D721Med (cell line): ENCODE measurements around the gene RXRB.

Experiments
- DNase-seq: peaks from one replicate; pipeline ENCODE4 v3.0.0; 2011; ENCODE audit warnings: low spot score; ENCODE audit not compliant: insufficient read length
- FAIRE-seq: peaks from 2 replicates; lab custom pipeline; 2011; peaks lifted over from hg19 to GRCh38; lab: Jason Lieb, UNC
- TF ChIP-seq, protein P1 (sequence below): IDR thresholded peaks from 2 replicates; pipeline ENCODE4 v1.5.1; 2012; ENCODE audit warnings: mild to moderate bottlenecking, control low read depth; ENCODE audit not compliant: insufficient read depth; ENCODE audit errors: missing control alignments

Gene RXRB

DNA sequence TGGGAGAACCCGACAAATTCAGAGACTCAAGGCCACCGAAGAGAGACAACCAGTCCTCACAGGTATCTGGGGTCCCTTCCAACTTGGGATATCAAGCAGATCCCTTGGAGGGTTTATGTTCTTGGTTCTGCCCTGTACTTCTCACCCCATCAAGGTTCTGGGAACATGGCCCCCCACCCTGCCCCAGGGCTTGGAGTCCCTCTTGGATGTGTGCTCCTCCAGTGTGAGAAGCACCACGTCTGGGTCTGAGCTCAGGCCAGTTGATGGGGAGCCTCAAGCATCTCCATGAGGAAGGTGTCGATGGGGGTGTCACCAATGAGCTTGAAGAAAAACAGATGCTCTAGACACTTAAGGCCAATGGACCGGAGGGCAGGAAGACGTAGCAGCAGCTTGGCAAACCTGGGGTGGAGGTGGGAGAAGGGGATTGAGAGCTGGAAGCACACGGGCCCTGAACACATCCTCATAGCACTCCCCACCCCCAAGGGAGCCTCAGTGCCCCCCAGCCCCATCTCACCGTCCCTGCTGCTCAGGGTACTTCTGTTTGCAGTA lies 6.0 kb downstream of the RXRB start:
- FAIRE-seq (no peak), DNase-seq (no peak)
- TF ChIP-seq, protein P1, sequence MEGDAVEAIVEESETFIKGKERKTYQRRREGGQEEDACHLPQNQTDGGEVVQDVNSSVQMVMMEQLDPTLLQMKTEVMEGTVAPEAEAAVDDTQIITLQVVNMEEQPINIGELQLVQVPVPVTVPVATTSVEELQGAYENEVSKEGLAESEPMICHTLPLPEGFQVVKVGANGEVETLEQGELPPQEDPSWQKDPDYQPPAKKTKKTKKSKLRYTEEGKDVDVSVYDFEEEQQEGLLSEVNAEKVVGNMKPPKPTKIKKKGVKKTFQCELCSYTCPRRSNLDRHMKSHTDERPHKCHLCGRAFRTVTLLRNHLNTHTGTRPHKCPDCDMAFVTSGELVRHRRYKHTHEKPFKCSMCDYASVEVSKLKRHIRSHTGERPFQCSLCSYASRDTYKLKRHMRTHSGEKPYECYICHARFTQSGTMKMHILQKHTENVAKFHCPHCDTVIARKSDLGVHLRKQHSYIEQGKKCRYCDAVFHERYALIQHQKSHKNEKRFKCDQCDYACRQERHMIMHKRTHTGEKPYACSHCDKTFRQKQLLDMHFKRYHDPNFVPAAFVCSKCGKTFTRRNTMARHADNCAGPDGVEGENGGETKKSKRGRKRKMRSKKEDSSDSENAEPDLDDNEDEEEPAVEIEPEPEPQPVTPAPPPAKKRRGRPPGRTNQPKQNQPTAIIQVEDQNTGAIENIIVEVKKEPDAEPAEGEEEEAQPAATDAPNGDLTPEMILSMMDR = no peak

DNA sequence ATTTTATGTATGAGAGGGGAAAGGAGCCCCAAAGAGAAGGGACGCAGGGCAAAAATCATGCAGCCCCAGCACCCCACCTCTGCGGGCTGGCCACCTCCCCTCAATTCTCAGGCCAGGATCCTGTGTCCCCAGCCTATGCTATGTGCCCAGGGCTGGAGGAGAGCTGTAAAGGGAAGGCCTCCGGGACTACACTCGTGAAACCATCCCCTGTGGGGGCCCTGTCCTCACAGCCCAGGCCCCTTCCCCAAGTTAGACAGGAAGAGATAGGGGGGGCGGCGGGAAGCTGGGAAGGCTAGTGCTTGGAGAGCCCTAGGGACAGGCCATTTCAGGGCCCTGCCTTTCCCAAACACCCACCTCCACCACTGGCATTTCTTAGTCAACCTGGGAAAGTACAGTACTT lies 6.8 kb downstream of the RXRB start:
- FAIRE-seq (no peak), DNase-seq (no peak)
- TF ChIP-seq, protein P1 = no peak

DNA sequence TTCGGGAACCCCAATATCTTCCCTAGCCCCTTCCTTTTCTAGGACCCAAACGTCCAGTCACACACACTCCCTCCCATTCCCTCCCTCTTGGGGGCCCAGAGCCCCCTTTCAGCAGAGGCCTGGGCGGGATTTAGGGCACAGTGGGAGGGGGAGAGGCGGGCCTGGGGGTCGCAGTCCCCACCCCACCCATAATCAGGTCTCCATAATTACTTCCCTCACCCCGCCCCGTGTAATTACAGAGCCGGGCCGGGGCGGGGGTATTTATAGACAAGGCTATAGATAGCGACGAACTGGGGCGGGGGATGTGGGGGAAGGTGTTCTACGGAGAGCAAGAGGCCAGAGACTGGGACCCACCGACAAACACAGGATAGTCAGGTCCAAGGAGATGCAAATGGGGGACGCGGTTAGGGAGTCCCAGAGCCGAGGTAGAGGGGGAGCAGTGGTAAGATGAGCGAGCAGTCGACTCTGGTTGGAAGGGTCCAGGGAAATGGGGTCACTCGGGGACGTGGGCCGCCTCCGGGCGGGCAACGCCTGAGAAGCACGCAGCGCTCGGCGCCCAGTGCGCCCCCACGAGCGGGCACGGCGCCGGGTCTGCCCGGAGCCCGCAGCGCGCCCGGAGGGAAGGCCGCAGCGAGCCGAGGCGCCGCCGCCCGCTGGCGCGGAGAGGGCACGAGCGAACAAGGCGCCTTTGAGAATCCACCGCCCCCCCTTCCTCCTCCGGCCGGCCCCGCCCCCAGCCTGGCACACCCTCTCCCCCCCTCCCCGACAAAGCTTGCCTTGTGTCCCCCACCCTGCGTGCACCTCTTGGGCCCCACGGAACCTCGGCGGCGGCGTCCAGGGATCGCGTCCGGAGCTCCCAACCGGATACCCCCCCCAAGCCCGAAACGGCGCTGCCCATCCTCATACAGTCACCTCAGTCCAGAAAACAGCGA lies 7.5 kb downstream of the RXRB start:
- no peak for DNase-seq
- FAIRE-seq = no peak
- TF ChIP-seq, protein P1 = no peak

DNA sequence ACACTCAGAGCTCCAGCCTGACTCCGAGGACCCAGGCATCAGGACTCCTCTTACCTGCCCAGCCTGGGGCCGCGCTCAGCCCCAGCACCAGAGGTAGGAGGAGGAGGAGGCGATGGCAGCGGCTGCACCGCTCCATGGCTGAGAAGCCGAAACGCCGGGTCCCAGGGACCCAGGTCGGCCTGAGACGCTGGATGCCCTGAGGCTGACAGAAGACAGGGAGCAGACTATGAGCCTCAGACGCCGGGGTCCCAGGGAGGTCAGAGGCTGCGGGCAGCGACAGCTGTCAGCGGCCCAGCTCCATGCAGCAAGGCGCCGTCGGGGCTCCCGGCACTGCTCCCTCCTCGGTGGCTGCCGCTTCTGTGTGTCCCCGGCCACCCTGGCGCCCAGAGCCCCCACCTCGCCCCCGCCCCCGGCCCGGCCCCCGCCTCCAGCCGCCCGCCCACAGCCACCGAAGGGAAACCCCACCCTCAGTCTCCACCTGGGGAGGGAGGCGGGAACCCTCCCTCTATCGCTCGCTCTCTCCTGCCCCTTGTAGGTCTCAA lies 8.3 kb downstream of the RXRB start, which contains the start of gene COL11A2:
Gene COL11A2 (minus strand): TSS at position 363 of the 542 bp plus-strand sequence. CDS start 227 bp downstream, at position 136.
- TF ChIP-seq, protein P1 = no peak
- no peak for DNase-seq
- no peak for FAIRE-seq

DNA sequence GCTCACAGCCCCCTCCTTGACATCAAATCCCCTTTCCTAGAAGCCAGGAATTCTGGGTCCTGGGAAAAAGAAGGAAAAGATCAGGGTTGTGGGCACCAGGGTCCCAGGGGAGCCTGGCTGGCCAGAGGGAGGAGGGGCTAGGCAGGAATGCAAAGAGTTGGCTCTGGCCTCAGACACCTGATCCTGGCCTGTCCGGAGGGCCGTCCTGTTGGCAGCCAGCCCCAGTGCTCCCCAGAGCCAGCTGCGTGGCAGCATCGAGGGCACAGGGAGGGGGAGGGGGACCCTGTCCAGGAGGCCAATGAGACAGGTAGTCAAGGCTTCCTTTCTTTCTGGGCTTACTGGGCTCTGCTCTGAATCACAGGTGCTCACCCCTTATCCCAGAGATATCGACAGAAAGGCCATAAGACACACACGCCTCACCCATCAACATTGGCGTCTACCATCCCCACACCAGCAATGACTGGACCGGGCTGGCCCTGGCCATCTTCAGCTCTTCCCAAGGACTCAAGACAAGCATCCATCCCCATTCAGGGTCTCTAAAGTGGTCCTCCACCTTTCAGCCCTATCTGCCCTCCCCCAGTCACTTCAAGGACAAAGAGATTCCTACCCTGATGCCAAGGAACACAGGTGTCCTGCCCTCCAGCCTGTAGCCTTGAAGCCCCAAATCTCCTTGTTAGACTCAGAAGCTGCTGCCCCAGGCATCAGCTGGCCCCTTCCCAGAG lies 8.9 kb downstream of the RXRB start:
- TF ChIP-seq, protein P1 = no peak
- DNase-seq (no peak), FAIRE-seq (no peak)

DNA sequence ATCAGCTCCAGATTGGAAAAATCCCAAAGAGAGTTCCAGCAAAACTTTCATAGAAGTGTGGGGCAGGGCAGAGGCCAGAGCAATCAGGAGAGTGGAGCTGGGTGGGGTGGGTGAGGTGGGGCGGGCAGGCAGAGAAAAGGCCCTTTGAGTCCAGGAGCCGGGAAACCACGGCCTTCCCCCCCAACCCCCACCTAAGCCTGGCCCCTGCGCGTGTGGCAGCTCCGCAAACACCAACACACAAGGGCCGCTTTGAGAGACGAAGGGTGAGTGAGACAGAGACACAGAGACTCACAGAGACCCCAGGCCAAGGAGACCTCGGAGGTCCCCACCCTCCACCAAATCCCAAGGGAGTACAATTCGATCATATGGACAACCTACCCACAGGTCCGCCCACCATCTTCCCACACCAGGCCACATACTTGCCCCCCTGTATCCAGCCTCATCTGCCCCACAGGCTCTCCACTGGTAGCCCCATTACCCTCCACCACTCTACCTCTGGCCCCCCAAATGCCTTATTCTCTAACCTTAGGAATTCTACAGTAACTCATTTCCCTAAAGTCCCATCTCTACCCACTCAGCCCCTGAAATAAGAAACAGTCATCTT lies 9.9 kb downstream of the RXRB start:
- TF ChIP-seq, protein P1 = no peak
- FAIRE-seq (no peak), DNase-seq (no peak)
